Cortex of kidney (tissue), 1 donor: Measurements from ENCODE around the gene ZCCHC7.
"Not testable (repeated sequence)": the region's sequence is repeated elsewhere in the genome, so short reads cannot be mapped to it uniquely, and the experiment has no call there.

Experiments
- DNase-seq: peaks from one replicate; lab custom pipeline; 2025; lab: John Stamatoyannopoulos, UW

Gene ZCCHC7

DNA sequence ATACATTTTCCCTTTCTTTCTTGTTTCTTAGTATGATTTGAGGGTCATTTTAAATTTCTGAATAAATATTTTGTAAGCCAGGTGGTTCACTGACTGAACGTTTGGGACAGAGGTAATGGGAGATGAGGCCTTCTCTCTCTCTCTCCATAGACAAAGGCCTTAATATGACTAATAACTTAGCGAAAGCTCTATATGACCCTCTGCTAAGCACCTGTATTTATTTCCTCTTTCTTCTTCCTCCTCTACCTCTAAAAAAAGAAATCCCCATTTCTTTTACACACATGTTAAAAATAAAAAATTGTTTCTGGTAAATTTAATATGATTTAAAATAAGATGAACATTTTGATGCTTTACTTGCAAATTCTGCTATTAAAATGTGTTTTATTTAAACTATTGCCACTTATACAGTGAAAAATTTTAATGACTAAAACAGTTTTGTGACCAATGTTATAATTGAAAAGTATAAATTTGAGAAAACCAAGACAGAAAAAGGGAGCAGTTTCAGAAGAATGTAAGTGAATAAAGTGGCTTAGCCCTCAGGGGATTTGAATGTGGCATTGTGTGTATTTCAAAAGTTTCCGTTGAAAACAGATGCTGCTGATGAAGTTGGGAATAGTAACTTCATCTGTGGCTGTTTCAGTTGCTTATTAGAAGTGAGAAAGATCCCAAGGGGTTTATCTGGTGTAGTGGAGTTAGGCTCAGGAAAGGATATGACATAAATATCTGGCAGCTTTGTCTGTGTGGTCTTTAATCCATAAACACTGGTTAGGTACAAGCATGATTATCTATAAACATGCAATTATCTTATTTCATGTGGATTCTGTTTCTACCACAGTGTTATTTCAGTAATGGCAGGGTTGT lies 173.5 kb downstream of the ZCCHC7 start:
- DNase-seq: no peak

DNA sequence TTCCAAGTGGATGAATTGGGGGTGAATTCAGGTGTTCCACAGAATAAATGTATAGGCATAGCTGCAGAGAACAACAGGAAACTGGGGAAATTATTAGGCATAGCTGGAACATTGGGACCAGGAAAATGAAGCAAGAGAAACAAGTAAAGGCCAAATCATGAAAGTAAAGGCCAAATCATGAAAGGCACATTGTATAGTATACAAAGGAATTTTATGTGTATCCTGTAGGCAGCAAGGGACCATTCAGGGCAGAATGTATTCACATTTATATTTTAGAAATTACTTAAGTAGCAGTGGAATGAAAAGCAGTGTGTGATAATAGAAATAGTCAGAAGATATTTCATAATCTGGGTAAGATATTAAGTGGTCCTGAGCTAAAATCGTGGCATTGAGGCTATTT lies 174.8 kb downstream of the ZCCHC7 start:
- no peak for DNase-seq

GRCh38 chr9:37295796-37296195 lies 175.4 kb downstream of the ZCCHC7 start:
- DNase-seq: no peak

DNA sequence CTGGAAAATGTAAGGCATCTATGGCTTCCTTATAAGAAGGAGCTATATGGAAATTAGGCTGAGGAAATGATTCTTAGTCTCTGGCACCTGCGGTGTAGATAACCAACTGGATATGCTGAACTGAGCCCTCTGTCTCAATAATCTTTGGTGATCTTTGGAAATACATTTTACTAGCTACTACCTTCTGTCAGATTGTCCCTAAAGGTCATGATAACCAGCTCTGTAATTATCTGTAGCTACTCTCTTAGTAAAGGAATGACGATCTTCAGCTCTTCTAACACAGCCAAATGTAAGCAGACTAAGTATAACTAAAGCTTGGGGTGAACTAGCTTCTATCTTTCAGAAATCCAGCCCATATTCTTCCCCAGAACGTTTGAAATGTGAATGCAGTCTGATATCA lies 177.2 kb downstream of the ZCCHC7 start:
- DNase-seq: no peak

DNA sequence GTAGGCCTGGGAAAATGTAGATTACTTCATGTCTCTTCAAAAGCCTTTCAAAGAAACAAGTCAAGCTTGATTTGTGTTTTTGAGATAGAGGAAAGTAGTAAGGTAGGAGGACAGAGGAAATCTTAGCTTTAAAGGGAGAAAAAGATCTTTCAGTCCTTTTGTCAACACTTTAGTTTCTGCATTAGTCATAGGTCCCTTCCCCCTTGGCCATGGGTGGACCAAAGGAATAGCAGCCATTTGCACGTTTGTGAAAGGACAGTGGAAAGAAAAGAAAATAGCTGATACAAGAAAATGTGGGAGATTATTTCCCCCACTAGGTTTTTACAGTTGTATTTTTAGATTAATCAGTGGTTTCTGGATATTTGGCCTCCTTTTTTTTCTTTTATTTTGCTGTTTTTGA lies 180.2 kb downstream of the ZCCHC7 start:
- DNase-seq: no peak

DNA sequence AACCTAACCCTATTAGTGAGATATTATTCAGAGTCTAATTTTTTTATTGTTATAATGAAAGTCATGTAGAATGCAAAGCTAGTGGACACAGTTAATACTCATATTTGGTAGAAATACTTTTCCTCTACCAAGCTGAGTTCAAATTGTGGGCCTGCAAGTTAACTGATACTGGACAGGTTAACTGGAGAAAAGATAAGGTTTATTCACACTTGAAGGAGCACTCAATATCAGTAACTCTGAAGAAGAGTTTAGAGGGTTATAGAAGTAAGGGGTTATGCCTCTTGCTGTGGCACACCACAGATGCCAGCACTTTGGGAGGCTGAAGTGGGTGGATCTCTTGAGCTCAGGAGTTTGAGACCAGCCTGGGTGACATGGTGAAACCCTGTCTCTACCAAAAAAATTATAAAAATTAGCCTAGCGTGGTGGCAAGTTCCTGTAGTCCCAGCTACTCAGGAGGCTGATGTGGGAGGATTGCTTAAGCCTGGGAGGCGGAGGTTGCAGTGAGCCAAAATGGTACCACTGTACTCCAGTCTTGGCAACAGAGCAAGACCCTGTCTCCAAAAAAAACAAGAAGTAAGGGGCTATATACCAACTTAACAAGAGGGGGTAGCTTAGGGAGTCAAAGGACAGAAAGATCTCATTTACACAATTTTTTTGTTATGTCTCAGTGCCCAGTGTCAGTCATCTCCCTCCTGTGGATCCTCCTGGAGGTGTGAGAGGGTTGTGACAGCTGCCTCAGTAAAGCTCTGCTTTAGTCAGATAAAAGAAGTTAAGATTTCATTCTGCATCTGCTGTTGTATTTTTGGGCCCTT lies 180.9 kb downstream of the ZCCHC7 start:
- no peak for DNase-seq

- no peak for DNase-seq
Measured at GRCh38 chr9:37301854-37302172, 181.4 kb downstream of the ZCCHC7 start.

DNA sequence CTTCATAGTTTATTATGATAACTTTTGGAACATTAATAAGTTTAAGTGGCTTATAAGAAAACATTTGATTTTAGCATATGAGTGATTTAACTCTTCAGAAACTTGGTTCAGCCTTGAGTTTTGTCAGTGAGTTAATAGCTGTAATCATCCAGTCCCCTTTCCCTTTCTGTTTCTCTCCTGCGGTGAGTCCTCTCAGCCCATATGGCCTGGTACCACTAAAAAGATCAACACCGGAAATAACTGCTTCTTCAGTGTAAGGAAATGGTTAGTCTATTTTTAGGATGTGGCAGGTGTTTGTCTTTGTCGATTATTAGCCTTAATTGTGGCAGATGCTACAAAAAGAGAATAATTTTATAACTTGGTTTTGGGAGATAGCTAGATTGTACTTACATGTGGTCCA lies 181.9 kb downstream of the ZCCHC7 start:
- no peak for DNase-seq

- not testable (repeated sequence) for DNase-seq
Measured at GRCh38 chr9:37303272-37303671, 182.9 kb downstream of the ZCCHC7 start.

DNA sequence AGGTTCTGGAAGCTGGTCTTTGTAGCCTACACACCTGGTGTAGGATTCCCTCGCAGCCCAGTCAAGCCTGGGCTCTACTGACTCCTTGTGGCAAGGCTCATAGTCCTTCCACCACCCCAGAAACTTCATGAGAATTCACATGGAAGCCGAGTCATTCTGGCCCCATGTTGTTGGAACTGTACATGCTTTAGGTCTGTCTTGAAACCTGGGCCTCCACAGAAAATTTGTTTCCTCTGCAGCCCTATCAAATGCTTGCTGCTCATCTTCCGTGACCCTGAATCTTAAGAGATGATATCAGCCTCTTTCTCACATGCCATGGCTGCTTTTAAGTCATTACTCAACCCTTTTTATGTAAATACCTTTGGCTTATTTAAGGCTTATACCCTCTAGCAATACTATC lies 188.8 kb downstream of the ZCCHC7 start:
- DNase-seq: no peak

DNA sequence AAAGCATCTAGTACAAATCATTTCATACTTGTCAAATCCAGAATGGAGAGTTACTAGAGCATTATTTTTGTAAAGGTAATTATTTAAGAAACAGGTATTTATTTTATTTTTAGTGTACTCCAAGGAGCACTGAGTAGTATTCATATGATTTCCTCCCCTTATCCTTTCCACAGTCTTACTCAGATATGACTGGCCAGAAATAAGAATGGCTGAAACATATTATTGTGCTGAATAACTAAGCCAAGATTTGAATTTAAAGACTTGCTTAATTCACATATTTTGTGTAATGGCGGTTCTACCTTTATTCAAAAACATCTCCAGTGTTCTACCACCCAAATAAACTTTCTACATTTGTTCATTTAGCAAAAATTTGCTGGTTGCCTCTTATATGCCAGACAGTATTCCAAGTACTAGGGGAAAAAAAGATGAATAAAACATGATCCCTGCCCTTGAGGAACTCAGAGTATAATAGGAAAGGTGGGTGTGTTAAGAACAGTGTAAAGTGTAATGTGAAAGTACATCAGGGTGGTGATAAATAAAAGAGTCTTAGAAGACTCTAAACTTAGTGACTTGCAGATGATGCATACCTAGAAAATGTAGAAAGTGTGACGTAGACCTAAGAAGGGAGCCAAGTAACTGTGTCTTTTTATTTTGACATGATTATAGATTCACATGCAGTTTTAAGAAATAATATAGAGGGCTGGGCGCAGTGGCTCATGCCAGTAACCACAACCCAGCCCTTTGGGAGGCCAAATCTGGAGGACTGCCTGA lies 191.7 kb downstream of the ZCCHC7 start:
- no peak for DNase-seq

- no peak for DNase-seq
Measured at GRCh38 chr9:37324261-37324683, 203.9 kb downstream of the ZCCHC7 start.

DNA sequence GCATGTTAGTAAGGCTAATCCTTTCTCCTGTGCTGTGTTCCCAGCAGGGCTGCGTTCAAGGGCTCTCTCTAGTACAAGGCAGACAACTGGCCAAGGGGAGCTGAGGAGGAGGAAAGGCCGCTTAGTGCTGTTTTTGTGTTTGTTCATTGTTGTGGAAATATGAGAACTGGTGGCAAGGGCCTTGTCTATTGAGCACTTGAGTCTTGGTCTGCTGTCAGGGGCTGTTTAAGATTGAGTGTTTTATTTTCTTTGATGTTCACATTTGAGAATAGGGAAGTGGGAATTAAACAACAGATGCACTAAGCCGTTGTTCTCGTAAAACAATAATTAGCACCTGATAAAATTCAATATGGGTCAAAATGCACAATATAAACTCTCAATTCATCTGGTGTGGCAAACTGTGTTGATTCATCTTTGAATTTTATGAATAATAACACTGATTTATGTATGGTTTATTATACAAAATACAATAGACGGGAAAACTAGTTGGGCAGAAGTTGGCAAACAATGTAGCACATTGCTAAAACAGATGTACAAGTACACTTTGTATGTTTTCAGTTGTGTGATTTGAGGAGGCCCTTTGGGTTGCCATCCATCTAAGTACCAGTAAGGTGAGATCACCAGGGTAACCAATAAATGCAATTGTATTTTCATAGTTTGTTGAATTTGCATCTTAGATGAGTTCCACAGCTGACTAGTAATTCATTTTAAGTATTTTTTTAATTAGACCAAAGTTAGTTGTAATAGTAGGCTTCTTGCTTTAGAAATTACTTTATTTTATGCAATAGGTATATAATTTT lies 204.5 kb downstream of the ZCCHC7 start:
- DNase-seq: no peak

DNA sequence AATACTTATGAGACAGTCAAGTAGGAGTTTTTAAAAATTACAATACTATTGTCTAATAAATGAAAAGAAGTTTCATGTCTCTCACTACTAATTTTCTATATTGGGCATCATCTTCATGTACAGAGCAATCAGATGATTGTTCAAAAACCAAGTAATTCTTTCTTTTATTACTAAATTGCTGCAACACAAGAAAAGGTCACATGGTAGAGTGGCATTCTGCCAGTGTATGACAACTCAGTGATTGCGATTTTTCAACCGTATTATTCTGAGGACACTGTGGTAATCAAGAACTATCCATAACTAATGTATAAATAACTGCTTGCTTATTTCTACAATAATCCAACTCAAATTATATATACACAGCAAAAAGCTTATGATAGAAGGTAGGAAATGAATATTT lies 205.4 kb downstream of the ZCCHC7 start:
- DNase-seq: no peak

- DNase-seq: no peak
Measured at GRCh38 chr9:37327553-37327952, 207.2 kb downstream of the ZCCHC7 start.

- DNase-seq: no peak
Measured at GRCh38 chr9:37328556-37329227, 208.3 kb downstream of the ZCCHC7 start.

DNA sequence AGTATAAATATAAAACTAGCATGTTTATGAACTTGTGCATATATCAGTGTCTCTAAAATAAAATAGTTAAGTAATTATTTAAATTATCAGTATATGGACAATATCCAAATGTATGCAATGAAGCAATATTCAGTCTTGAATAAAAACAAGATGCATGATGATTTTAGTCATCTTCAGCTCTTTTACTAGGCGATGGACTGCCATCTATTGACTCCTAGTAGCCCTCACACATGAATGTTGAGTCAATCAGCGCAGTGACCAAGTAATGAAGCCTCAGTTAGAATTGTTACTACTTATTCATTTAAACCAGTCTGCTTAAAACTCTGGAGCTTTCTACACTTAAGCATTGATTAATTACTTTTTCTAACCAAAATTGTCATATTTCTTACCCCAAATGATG lies 209.2 kb downstream of the ZCCHC7 start:
- no peak for DNase-seq

DNA sequence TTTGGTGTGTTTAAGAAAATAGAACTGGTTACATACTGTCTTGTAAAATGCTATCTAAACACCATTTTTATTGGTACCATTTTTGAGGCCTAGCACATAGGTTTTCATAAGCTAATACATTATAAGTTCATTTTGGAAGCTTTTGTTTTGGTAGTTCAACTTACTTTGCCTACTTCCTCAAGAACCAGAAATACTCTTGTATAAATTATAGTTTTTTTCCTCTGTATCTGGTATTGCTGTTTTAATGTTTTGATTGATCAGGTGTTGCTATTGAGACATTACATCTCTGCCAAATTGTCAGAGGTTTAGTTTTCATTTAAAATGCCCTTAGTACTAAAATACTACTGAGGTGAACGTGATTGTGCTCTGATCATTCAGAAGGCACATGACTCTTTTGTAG lies 211.5 kb downstream of the ZCCHC7 start:
- no peak for DNase-seq

DNA sequence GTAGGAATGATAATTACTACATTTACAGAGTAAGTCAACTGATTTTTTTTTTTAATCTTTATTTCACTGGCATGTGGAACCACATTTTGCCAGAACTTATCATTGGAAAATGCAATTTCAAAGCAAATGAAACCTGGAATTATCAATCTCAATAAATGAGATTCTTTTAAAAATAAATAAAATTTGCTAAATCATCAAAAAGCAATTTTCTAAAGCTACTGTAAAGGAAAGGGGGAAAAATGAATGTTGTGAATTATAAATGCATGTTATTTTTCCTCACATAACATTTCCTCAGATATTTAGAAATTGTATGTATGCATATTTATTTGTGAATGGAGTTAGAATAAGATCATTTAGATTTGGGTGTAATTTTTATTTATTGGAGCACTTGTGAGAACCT lies 212.2 kb downstream of the ZCCHC7 start:
- DNase-seq: no peak

- DNase-seq: no peak
Measured at GRCh38 chr9:37333288-37333687, 212.9 kb downstream of the ZCCHC7 start.

- no peak for DNase-seq
Measured at GRCh38 chr9:37335238-37335637, 214.9 kb downstream of the ZCCHC7 start.
